SH-SY5Y (cell line): ENCODE measurements around the gene SMC1B.

ENCODE experiments used
- GATA2 ChIP-seq: IDR thresholded peaks from 2 replicates; pipeline ENCODE4 v1.6.1; 2011; ENCODE audit warnings: mild to moderate bottlenecking, low read depth, low read length
- GATA3 ChIP-seq: IDR thresholded peaks from 2 replicates; pipeline ENCODE4 v1.6.1; 2011; ENCODE audit warnings: low read depth, mild to moderate bottlenecking, low read length, moderate library complexity

DNA sequence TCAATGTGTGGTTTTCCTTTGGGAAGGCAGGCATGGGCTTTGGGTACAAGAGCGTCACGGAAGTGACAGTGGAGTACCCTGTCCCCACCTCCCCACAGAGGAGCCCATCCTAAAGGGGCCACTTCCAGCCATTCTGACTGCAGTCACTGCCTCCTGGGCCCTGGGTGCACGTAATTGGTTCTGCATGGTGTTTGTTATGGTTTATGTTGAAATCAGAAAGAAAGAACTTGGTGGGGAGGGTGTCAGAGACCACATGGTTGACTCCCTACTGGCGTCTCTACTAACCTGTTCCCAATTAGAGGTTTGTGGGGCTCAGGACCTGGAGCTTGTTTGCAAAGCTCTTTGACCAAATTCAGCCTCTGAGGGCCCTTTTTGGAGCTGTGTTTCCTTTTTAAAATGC, 40.9 kb upstream of the SMC1B start:
- TF ChIP-seq GATA2 (no peak), GATA3 (no peak)
